K562 (cell line): ENCODE data around the gene PLCB1.

Experiments
- CTCF ChIP-seq, 3 experiments: IDR thresholded peaks in 2 of 3; conservative IDR thresholded peaks in 1 of 3; 2 replicates each; pipeline ENCODE4 v1.5.1; 2011 to 2012; ENCODE audit warnings: low read length in 3 of 3, mild to moderate bottlenecking in 3 of 3, control low read depth in 2 of 3, improper control_type of control experiment in 1 of 3, inconsistent platforms in 1 of 3, low read depth in 1 of 3, mixed read lengths in 1 of 3, moderate library complexity in 1 of 3; ENCODE audit not compliant: insufficient read depth in 2 of 3
- GATA2 ChIP-seq: sonication (generic); formaldehyde crosslinking; IDR thresholded peaks from 2 replicates; pipeline ENCODE4 v1.4.0; 2020; ENCODE audit warnings: mild to moderate bottlenecking, missing genetic modification reagents

- TF ChIP-seq CTCF (IDR thresholded peaks at IDR 0.05 in 2 of 3, conservative IDR thresholded peaks at IDR 0.05 in 1 of 3; ENCODE audit: insufficient read depth in 2 of 3, low read depth in 1 of 3, low read length in 3 of 3) (no peak), GATA2 (CRISPR knock-in tag) (no peak)
Measured at GRCh38 chr20:8414586-8415274, 282.7 kb downstream of the PLCB1 start.
